Umbilical cord (tissue), 2 donors: ENCODE measurements around the gene MPHOSPH10. TPM values are rescaled to one million over a fixed set of nuclear protein-coding genes. Genes with fewer than 3 reads are reported as not detected.
A peak's percentile ranks its signal among the peaks of the same experiment; 100 is the strongest.
"Not testable (repeated sequence)": the region's sequence is repeated elsewhere in the genome, so short reads cannot be mapped to it uniquely, and the experiment has no call there.

Source experiments
- DNase-seq: peaks from one replicate; pipeline ENCODE4 v3.0.0-alpha.2; 2015; ENCODE audit warnings: low spot score
- total RNA-seq: library from RNA; depleted of rRNA; stranded (reverse); fragments of >200 nt; gene quantifications from one replicate; pipeline ENCODE4 v1.2.3, GENCODE V29; 2014; ENCODE audit warnings: low replicate concordance; ENCODE audit not compliant: insufficient read depth

Gene MPHOSPH10
- total RNA-seq, 1 donor from 2014 or later: 29.9 TPM

DNA sequence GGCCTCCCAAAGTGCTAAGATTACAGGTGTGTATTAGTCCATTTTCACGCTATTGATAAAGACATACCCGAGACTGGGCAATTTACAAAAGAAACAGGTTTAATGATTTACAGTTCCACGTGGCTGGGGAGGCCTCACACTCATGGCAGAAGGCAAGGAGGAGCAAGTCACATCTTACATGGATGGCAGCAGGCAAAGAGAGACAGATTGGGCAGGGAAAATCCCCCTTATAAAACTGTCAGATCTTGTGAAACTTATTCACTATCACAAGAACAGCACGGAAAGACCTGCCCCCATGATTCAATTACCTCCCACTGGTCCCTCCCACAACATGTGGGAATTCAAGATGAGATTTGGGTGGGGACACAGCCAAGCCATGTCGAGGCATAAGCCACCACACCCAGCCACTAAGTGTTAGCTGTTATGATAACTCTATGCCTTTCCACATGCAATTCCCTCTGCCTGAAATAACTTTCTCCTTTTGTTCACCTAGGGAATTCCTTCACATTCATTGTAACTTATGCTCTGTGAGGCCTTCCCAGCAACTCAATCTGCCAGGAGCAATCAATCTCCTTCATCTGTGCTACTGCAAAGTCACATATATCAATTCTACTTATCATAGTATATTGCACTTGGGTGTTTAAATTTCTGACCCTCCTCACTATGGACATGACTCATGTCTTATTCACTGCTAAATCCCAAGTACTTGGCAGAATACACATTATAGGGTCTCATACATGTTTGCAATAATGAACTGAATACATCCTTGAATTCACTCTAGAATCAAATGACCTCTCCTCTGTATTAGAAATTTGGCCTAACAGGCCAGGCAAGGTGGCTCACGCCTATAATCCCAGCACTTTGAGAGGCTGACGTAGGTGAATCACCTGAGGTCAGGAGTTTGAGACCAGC, 7.8 kb upstream of the MPHOSPH10 start:
- no peak for DNase-seq

DNA sequence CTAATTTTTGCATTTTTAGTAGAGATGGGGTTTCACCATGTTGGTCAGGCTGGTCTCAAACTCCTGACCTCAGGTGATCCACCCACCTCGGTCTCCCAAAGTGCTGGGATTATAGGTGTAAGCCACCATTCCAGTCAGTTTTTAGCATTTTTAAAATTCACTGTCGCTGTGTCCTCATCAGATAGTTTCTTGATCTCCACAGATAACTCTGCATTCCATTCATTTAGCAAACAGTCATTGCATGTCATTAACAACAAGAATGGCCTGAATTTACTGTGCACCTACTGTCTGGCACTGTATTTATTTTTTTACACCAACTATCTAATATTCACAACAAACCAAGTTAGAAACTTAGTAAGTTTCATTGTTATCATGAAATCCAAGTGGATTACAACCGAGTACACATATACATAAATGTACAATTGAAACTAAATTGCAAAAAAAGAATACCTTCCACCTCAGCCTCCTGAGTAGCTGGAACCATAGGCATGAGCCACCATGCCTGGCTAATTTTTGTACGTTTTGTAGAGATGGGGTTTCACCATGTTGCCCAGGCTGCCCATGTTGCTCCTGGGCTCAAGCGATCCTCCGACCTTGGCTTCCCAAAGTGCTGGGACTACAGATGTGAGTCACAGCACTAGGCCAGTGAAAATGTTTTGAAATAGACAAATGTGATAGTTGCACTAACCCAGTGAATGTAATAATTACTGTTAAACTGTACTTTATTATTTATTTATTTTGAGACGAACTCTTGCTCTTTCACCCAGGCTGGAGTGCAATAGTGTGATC, 4.7 kb upstream of the MPHOSPH10 start:
- no peak for DNase-seq

DNA sequence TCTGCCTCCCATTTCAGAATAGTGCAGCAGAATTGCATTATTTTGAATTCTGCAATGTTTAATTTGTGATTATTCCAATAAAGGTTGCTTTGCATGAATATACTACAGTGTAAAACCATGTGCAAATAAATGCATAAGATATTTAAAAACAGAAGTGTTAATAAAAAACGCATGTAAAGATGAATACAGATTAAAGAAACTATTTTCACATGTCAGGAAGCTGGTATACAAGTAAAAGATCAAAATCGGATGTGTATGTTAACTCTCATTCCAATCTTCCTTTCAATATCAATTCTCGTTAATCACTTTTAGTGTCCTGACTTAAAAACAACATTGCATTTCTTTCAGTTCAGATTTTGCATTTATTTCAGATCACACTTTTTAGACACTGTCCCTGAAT, 3.5 kb upstream of the MPHOSPH10 start:
- DNase-seq: no peak

DNA sequence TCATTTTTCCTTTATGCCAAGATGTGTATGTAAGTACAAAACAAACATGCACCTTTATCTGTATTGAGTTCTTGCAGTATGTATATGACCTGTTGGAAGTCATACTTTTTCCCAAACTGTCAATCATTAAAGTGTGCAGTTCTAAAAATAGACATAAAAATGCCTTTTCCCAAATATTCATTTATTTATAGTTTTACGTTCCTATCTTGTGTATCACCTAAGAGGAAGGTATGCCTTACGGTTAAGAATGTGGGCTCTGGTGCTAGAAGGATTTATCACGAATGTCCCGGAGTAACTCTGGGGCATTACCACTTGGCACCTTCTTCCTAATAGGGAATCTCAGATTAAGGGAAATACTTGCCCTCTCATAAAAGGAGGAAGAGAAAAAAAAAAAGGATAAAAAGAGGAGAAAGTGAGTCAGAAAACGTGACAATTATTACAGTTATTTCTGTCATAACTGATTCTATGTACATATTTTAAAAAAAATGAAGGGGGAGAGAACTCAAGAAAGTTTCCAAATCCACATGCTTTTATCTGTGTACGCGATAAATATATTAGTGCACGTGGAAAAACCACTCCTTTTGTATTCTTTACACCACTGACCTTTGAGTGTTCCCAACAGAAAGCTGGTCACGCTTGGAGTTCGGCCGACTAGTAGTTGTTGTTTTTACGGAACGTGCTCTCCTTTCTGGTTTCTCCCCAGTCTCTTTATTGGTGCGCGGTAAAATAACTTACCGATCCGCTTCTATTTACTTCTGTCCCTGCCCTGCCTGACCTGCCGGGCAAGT, 1.1 kb upstream of the MPHOSPH10 start:
- DNase-seq: peak; percentile 27

DNA sequence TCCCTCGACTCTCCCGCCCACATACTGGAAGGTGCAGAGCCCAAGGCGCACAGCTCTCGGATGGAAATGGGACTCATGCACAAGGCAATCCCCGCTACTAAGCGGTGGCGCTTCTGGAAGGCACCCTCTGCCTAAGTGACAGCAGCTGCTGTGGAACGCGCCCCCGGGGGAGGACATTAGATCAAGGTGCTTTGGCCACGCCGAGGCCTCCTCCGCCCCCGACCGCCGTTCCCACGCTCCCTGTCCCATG, 607 bp upstream of the MPHOSPH10 start:
- DNase-seq: peak; percentile 75

DNA sequence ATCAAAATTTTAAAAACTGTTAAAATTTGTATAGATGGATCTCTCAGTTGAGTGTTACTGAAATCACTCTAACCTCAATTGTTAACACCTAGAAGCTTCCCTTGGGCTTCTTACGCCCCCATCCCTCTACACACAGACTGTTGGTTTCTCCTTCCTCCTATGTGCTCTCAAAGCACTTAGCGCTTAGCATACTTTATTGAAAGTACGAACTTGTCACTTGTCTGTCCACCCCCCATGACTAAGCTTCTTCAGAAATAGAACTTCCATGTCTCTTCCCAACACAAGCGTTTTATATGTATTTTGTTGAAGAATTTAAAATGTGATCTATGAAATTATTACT, 441 bp downstream of the MPHOSPH10 start:
- no peak for DNase-seq

DNA sequence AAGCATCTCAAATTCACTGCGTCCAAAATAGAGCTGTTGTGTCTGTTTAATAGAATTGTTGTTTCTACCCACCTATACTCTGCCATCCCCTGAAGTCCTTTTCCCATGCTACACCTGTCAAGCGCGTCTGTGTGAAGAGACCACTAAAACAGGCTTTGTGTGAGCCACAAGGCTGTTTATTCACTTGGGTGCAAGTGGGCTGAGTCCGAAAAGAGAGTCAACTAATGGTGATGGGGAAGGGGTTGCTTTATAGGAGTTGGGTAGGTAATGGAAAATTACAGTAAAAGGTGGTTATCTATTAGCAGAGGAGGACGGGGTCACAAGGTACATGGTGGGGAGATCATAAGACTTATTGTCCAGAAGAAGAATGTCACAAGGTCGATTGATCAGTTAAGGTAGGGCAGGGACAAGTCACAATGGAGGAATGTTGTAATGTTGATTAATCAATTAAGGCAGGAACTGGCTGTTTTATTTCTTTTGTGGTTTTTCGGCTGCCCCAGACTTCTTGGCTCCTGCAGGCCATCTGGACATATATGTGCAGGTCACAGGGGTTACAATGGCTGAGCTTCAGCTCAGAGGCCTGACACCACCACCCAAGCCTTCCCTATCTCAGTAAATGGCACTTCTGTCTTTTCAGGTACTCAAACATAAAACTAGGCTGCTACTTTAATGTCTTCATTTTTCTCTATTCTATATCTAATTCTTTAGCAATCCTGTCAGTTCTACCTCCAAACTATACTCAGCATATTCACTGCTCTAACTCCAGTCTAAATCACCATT, 1.1 kb downstream of the MPHOSPH10 start:
- DNase-seq: not testable (repeated sequence)

DNA sequence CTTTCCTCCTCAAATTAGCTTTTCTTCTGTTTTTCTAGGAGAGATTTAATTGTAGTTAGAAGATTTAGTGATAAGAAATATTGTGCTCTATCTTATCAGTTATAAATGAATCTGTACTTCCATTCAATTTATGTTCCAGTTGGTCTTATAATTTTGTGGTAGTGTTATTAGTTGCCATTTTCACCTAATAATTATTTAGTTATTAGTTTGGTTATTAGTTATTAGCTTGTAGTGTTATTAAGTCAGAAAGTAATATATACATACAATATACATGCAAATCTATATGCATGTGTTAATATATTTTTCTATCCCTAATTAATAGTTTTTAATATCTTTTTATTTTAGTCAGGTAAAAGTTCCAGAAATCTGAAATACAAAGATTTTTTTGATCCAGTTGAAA, 3.2 kb downstream of the MPHOSPH10 start:
- no peak for DNase-seq

DNA sequence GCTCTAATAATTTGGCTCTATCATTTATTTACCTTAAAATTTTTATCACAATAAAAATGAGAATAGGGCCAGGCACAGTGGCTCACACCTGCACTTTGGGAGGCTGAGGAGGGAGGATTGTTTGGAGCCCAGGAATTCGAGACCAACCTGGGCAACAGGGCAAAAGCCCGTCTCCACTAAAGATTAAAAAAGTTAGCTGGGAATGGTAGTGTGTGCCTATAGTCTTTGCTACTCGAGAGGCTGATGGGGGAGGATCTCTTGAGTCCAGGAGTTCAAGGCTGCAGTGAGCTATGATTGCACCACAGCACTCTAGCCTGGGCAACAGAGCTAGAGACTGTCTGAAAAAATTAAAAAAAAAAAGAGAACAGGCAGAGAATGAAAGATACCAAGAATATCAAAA, 5.7 kb downstream of the MPHOSPH10 start:
- DNase-seq: no peak

DNA sequence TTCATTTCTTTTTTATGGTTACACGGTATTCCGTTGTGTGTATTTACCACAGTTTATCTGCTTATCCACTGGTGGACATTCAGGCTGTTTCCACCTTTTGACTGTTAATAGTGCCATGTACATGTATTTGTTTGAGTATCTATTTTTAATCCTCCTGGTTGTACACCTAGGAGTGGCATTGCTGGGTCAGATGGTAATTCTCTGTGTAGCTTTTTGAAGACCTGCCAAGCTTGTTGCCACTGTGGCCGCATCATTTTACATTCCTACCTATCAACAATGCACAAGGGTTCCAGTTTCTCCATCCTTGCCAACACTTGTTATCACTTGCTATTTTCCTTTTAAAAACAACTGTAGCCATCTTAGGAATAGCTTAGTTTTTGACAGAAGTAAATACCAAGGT, 13.3 kb downstream of the MPHOSPH10 start:
- DNase-seq: no peak

DNA sequence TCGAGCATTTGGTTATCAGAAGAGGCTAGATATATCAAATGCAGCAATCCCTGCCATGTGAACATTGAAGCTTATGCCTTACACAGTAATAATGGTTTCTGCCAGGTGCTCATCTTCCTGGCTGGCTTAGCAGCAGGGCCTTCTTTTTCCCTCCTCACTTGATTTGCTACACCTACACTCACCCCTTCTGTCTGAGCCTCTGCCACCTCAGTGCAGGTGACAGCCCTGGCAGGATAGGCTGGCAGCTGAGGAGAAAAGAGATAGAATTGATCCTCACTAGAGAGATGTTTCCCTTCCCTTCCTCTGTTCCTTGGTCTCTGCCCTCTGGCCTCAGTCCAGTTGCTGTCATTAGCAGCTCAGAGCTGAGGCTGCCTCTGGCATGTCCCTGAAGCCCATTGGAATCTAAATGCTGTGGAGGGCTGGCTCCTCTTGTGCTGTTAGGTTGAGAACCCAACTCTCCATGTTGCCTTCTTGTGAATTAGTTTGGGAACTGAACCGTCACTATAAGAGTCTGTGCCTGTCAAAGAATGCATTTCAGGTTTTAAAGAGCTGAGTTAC, 18.2 kb downstream of the MPHOSPH10 start:
- no peak for DNase-seq

DNA sequence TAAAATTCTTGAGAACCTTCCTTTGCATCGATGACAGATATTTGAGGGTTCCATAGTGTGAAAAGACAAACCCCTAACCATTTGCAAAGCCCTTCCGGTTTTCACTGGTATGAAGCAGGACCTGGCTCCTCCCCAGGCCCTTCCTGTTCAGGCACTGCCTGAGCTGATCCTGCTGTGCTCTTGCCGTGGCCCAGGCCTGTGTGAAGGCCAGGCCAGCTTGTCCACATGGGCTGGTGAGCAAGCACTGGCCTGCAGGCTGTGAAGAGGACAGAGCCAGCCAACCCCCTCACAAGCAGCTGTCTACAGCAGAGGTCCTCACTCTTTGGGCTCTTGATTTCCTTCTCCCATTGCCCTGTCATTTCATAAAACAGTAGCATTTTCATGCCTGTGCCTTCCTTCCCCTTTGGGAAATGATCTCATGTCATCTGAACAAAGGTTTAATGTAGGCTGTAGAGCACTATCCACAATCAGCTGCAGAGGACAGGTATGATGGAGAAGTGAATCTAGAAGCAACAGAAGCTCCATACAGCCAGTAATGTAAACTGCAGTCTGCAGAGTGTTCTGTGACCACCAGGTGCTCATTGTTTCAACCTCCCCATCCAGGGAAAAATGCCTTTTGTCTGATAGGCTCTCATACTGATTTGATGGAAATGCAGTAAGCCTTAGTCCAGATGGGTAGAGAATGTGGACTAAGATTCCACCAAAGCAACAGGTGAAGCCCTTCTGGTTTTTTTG, 19.8 kb downstream of the MPHOSPH10 start:
- DNase-seq: no peak

DNA sequence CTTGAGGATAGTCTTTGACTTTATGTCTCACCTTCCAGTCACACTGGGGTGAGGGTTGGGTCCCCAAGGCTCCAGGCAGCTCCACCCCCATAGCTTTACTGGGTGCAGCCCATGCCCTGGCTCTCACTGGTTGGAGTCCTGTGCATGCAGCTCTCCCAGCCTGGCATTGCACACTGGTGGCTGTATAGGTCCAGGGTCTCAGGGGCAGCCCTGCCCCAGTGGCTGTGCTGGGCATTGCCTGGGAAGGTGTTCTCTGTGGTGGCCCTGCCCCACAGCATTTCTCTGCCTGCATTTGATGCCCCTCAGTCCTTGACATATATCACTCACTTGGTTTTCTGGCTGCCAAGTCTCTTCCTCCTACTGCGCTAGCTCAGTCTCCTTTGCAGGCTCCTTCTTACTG, 21.2 kb downstream of the MPHOSPH10 start:
- DNase-seq: no peak

DNA sequence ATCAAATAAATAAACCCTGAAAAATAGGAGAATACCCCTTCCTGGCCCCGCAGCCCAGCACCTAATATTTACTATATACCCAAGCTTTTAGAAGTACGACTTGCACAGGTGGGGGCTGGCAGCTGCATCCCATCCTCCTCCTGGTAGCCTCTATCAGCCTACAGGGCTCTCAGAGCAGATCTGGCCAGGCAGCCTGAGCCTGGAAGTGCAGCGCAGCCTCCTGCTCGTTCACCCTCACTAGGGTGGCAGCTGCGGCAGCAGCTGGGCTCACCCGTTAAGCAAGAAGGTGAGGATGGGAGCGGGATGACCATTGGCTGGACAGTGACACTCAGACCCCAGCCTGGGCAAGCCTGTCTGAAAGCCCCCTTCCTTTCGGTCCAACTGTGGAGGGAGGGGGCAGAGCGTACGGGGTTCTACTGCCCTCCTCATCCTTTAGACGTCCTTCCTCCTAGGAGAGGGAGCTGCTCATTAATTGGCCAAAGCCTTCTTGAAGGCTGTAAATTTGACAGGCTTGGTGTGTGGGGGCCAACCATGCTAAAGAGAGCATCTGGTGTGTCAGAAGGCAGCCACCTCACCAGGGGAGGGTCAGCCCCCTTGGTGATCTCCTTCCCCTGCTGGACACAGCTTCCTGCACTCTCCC, 23.3 kb downstream of the MPHOSPH10 start:
- no peak for DNase-seq

DNA sequence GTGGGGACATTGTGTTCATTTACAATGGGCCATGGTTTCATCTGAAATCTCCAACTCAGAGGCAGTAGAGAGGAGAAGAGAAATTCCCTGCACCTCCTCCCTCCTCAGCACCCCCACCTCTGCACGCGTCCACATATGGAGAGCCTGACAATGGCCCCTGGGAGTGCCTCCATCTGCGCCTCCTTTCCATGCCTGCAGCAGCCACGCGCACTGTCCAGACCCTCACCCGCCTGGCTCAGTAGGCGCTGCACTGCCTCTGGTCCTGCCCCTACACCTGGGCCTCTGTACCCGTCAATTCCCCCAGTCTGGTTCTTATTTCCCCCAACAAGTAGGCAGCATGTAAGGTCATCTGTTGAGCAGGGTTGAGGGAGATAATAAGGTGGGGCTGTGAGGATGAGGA, 23.8 kb downstream of the MPHOSPH10 start:
- DNase-seq: no peak

DNA sequence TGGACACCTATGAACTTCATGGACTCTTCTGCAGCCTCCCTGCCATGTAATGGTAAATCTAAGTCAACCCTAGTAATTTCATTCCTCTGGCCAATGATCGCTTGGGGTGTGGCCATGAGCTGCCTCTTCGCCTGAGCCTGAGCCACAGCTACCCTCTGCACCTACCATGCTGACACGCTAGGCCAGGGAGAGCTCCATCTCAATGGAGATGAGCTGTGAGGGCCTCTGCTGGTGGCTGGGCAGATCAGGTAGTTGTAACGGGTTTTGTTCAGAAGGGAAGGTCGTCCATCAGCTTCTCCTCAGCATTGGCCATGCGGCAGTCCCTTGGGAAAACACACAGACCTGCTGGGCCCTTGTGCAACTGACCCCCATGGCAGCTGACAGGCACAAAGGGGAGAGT, 24.4 kb downstream of the MPHOSPH10 start:
- no peak for DNase-seq

DNA sequence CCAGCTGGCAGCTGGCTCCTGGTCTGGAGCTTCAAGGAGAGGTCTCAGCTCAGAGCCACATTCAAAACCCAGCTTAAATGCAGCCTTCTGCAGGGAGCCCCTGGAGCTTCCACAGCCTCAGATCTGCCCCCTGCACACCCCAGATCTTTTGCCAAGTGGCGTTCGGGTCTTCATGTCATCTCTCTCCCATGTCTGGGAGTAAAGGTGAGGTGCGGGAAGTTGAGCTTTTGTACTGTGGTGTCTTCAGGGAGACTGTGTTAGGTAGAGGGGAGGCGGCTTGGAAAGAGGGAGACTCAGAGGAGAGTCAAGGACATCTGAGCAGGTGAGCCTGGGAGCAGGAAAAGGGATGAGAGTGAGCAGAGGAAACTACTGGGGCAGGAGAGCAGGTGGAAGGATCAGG, 25.4 kb downstream of the MPHOSPH10 start:
- no peak for DNase-seq

DNA sequence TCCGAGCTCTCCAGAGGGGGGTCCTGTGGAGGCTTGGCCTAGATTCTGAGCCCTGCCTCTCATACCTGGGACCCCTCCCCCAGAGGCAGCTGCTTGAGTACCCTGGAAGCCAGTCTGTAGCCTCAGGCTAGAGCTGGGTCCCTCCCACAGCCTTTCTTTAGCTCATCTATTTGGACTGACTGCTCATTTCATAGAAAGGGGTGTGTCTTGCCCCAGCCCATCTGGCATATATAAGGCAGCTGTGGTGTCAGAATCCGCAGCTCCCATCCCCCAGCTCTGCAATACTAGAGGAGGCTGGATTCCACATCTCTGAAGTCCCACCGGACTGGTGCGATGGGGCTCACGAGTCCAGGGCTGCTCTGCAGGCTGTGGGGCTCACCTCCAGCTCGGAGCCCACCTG, 26.1 kb downstream of the MPHOSPH10 start:
- peak; percentile 64 for DNase-seq

DNA sequence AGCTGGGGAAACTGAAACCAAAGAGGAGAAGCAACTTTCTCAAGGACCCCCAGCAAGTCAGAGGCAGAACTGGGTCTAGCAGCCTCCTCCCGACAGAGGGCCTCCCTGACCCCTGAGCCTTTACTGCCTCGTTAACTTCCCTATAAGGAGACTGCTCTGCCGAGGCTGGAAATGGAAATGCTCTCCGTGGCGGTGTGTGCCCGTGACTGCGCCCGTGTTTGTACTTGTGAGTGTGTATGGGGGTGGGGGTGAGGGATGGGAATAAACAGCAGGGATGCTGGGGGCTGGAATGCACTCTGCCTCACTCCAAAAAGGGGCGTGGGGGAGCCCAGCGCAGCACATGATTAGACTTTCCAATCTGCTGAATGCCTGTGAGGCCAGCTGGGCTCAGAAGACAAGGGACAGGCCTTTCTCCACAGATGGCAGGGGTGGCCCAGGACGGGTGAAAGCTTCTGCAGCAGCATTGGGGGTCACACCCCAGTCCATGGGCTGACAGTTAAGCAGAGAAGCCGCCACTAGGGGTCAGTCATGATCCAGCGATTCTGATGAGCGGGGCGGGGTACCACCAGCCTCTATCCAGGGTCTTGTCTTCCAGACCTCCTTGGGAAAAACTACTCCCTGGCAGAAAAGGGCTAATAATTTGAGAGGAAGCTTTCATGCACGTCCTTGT, 26.8 kb downstream of the MPHOSPH10 start:
- peak; percentile 48 for DNase-seq

DNA sequence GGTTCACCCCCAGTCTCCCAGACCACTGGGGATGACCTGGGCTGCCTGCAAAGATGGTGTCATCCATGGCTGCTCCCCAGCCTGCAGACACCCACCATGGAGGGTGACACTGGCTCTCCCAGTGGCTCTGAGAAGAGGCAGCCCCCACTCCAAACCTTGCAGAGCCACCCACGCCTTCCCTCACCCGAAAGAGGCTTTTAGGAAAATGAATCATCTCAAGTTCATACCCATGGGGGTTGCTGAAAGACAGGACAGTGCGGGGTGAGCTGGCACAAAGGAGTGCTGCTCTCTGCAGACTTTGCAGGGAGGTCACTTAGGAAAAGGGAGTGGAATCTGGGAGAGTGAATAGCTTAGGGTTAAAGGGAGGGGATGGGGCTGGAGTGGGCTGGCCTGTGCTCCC, 36.4 kb downstream of the MPHOSPH10 start:
- DNase-seq: no peak
